COLO829 (cell line): ENCODE results near the gene TRIM50.
"Not testable (repeated sequence)": the region's sequence is repeated elsewhere in the genome, so short reads cannot be mapped to it uniquely, and the experiment has no call there.

ENCODE experiments used
- DNase-seq: peaks from one replicate; pipeline ENCODE4 v3.0.0; 2012; ENCODE audit warnings: low spot score

The TRIM50 gene

GRCh38 chr7:73327922-73328321, at the start of gene TRIM50, which contains the start of gene FKBP6:
Gene TRIM50, minus strand, starts transcription at chr7:73328082. Its CDS starts 3,295 bp downstream, at chr7:73324787.
Gene FKBP6, plus strand, starts transcription at chr7:73328161. Its CDS starts 268 bp downstream, at chr7:73328429.
- not testable (repeated sequence) for DNase-seq

GRCh38 chr7:73376671-73377412, 49.0 kb upstream of the TRIM50 start:
- no peak for DNase-seq

- not testable (repeated sequence) for DNase-seq
Measured at GRCh38 chr7:73376262-73376661, 48.4 kb upstream of the TRIM50 start.

DNA sequence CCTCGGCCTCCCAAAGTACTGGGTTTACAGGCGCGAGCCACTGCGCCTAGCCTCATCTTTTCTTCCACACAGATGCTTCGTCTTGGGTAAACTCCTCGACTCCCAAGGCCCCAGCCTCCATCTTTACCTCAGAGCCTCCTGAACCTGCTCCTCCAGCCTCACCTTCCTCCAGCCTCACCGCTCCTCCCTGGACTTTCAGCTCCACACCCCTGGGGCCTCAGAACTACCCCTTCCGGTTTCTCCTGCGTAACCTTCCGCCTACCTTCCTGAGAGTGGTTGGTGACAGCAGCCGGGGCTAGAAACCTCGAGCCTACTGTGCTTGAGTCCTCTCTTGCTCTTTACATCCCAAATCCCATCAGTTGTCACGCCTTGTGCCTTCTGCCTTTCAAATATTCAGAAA, 45.9 kb upstream of the TRIM50 start:
- no peak for DNase-seq

GRCh38 chr7:73369622-73370021, 41.7 kb upstream of the TRIM50 start:
- no peak for DNase-seq

DNA sequence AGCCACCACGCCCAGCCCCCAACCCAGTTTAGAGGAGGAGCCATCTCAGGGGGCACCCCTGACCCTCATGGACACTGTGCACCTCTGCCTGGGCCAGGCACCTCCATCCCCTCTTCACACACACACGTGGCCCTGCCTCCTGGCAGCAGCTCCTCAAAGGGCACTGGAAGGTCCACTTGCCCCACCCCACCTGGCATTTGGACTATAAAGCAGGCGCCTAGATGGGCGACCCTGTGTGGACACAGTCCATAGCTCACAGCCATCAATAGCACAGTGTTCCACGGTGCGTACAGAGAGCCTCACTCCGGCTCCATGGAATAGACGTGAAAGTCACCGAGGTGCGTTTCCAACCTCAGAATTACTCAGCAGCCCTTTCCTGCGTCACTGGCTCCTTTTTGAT, 41.1 kb upstream of the TRIM50 start:
- DNase-seq, result no peak

- DNase-seq, result no peak
Measured at GRCh38 chr7:73366990-73367389, 39.1 kb upstream of the TRIM50 start.

DNA sequence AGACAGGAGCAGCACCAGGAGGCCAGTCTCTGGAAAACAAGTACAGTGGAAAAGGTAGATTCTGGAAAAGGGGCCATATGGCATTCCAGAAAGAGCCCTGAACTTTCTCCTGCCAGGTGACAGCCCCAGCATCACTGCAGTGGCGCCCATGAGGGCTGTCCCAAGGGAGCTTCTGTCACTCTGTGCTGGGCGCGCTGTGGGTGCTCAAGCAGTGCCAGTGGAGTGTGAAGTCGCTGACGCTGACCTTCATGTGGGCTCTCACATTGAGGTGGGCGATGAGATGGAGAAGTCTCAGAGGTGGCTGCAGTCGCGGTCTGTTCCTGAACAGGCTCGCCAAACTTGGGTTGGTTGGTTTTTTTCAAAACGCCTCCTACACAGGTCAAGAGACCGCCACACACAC, 38.2 kb upstream of the TRIM50 start:
- no peak for DNase-seq

GRCh38 chr7:73364006-73364728, 36.3 kb upstream of the TRIM50 start:
- no peak for DNase-seq

DNA sequence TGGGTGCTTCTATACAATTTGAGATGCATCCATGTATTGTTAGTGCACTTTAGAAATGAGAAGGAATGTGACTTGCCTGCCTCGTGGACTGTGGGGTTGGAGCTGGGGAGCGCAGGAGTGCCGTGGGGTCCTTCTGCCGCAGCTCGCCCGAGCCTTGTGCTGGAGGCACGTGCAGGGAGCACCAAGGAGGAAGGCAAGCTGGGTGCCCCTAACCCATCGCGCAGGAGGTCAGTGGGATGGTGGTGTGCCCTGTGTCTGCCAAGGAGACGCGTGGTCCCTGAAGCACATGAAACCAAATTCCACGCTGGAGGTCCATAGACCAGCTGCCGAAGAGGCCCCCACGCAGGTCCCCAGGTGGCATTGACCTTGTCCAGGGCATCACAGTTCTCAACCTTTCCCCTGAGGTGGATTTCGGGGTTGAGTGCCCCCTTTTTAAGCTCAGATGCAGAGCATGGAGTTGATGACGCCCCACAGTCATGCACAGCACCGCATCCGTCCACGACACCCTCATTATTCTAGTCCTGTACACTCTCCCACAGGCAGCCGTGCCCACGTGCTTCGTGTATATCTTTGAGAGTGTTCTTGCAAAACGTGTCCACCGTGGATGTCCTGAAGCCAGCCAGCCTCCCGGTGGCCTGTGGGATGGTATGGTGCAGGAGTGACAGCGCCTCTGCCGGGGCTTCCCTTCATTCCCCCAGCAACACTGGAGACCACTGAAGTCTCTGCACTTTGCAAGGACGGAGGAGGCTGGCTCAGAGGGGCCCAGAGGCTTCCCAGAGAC, 35.5 kb upstream of the TRIM50 start:
- no peak for DNase-seq

DNA sequence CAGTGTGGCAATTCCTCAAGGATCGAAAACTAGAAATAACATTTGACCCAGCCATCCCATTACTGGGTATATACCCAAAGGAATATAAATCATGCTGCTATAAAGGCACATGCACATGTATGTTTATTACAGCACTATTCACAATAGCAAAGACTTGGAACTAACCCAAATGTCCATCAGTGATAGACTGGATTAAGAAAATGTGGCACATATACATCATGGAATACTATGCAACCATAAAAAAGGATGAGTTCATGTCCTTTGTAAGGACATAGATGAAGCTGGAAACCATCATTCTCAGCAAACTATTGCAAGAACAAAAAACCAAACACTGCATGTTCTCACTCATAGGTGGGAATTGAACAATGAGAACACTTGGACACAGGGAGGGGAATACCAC, 32.7 kb upstream of the TRIM50 start:
- DNase-seq, result not testable (repeated sequence)

DNA sequence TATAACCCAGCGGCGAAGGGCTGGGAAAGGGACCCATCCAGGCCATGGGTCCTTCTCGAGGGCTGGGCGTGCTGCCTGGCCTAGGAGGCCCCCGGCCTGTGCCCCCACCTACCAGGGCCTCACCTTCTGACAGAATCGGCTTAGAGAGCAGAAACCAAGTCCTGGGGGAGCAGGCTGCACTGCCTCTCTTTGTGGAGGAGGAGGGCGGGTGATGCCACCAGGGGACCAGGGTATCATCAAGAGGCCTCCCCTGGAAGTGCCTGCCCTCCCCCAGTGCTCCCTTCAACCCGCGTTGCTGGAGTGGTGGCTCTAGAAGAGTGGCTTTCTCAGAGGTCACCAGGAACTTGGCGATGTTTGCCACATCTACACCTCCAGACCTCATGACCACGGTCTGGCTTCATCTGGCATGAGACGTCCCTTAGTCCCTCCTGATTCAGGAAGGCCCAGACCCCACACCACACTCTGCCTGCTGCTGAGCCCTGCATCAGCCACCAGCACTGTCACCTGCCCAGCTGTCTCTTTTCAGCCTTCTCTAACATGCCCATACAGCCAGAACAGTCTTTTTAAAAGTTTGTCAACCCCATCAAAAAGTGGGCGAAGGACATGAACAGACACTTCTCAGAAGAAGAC, 32.0 kb upstream of the TRIM50 start:
- no peak for DNase-seq

DNA sequence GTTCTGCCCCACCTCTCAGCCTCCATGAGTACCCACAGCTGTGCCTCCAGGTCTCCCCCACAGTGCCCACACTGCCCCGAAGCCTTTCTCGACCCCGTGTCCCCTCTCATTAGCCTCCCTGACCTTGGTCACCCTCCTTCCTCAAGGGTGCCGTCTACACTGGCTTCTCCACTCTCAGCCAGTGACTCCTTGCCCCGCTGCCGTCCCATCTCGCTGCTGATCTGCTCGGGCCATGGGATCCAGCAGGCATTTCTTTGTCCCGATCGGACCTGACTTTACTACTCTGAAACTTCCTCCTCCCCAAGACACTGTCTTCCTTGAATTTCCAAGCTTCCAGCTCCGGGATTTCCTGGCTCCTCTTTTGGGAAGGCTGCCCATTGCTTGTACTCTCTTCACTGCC, 31.4 kb upstream of the TRIM50 start:
- no peak for DNase-seq

GRCh38 chr7:73358590-73359275, 30.9 kb upstream of the TRIM50 start:
- DNase-seq, result no peak

- DNase-seq, result no peak
Measured at GRCh38 chr7:73356159-73356558, 28.3 kb upstream of the TRIM50 start.

GRCh38 chr7:73354821-73355220, 26.9 kb upstream of the TRIM50 start:
- no peak for DNase-seq

DNA sequence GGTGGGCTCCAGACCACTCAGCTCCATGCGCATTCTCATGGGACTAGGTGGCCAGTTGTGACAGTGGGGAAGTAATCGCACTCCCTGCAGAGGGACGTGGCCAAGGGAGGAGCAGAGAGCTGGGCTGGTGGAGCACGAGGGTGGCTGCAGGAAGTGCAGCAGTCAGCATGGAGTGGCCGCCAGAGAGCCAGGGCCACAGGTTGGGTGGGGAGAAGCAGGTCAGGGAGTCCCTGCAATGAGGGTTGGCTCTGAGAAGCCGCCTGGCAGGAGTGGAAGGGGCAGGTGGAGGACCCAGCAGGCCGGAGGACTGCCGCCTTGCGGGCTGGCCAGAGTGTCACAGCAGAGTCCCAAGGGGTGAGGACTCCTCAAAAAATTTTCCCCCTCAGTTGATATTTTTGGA, 26.3 kb upstream of the TRIM50 start:
- no peak for DNase-seq

DNA sequence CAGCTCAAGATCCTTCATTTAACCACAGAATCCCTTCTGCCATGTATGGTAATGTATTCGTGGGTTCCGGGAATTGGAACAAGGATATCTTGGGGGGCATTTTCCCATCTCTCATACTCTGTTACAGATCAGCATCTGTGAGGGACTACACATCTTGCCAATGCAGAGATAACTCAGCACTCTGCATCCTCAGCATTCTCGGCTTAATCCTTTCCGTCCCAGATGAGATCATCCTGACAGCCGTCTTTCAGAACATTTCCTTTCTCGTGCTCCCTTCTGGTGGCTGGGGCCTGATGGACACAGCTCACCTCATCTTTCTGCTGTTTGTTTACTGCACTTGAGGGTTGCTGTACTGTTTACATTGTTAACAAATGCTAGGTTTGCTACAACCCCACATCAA, 25.4 kb upstream of the TRIM50 start:
- DNase-seq, result no peak

DNA sequence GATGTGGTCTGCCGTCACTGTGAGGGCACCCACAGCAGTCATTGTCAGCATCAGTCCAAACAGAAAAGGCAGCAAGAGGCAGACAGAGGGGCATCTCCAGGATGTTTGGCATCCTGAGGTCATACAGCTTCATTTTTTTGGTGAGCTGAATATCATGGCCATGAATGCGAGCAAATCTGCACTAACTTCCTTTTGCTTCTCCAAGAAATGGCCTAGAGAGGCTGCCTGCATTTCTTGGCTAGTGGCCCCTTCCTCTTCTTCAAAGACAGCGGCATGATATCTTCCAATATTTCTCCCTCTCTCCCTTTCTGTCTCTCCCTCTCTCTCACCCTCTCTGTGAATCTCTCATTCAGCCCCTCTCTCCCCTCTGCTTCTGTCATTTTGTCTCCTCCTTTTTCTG, 24.9 kb upstream of the TRIM50 start:
- DNase-seq, result no peak

DNA sequence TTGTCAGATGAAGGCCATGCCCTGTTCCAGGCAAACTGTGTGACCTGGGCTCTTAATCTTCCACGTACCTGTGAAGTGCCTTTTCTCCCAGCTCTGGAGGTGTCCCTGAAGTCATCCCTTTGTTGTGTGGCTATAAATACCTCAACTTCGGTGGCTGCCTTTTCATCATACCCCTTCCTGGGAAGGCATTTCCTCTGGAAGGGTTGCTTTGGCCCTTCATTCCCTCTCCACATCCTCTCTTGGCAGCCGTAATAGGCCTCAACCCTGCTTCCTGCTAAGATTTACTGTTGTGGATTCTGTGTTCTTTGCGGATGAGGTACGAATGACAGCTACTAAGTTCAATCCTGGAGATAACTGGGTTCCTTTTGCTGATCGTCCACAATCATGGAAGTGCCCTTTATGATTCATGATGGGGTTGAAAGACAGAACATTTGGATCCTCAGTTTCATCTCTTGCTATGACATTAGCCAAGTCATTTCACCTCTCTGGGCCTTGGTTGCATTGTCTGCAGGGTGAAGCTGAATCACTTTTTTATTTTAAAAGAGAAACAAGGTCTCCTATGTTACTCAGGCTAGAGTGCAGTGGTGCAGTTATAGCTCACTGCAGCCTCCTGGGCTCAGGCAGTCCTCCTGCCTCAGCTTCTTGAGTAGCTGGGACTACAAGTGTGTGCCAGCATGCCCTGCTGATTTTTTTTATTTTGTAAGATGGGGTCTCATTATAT, 23.7 kb upstream of the TRIM50 start:
- no peak for DNase-seq
